ENCODE data around the gene CAMSAP1.
A peak's percentile ranks its signal among the peaks of the same experiment; 100 is the strongest.
"Not testable (repeated sequence)": the region's sequence is repeated elsewhere in the genome, so short reads cannot be mapped to it uniquely, and the experiment has no call there.

The CAMSAP1 gene

GRCh38 chr9:135914921-135915320 lies 7.6 kb upstream of the CAMSAP1 start:
- Histone ChIP-seq H3K36me3 (ENCODE audit: control insufficient read depth, insufficient read depth, low read length) (peaks cover 71% of the 10 kb centered on the region), H3K4me1 (ENCODE audit: control insufficient read depth, insufficient read depth, low read length, poor library complexity, severe bottlenecking) (no peaks in the 10 kb centered on the region), H3K4me3 (ENCODE audit: extremely low read depth, insufficient read depth, low read length, poor library complexity, severe bottlenecking) (no peak overlapping the region), H3K9me3 (ENCODE audit: control insufficient read depth, low read length) (peaks cover 79% of the 10 kb centered on the region), H3K27ac (ENCODE audit: low read depth, low read length, severe bottlenecking) (no peak overlapping the region)
- WGBS, 2 experiments (ENCODE audit: insufficient coverage in 2 of 2): 83 to 100% methylated on average over 1 of the region's 1 CpG

- WGBS, 2 experiments (ENCODE audit: insufficient coverage in 2 of 2): 89 to 95% methylated on average over 3 to 8 of the region's 9 CpGs
- H3K4me1 ChIP-seq (ENCODE audit: control insufficient read depth, insufficient read depth, low read length, poor library complexity, severe bottlenecking); H3K27ac ChIP-seq (ENCODE audit: low read depth, low read length, severe bottlenecking); H3K4me3 ChIP-seq (ENCODE audit: extremely low read depth, insufficient read depth, low read length, poor library complexity, severe bottlenecking): not testable (repeated sequence)
- H3K9me3 ChIP-seq (ENCODE audit: control insufficient read depth, low read length): peaks cover 58% of the 10 kb centered on the region
- peaks cover 76% of the 10 kb centered on the region for H3K36me3 ChIP-seq (ENCODE audit: control insufficient read depth, insufficient read depth, low read length)
These were observed 3.9 kb upstream of the CAMSAP1 start for GRCh38 chr9:135911233-135911632.

GRCh38 chr9:135910757-135911156 lies 3.4 kb upstream of the CAMSAP1 start:
- no peak overlapping the region for H3K4me3 ChIP-seq (ENCODE audit: extremely low read depth, insufficient read depth, low read length, poor library complexity, severe bottlenecking)
- H3K4me1 ChIP-seq (ENCODE audit: control insufficient read depth, insufficient read depth, low read length, poor library complexity, severe bottlenecking): peaks cover 2% of the 10 kb centered on the region
- no peak overlapping the region for H3K27ac ChIP-seq (ENCODE audit: low read depth, low read length, severe bottlenecking)
- peaks cover 71% of the 10 kb centered on the region for H3K36me3 ChIP-seq (ENCODE audit: control insufficient read depth, insufficient read depth, low read length)
- WGBS, 2 experiments (ENCODE audit: insufficient coverage in 2 of 2): 96 to 100% methylated on average over 4 to 6 of the region's 9 CpGs
- peaks cover 53% of the 10 kb centered on the region for H3K9me3 ChIP-seq (ENCODE audit: control insufficient read depth, low read length)

DNA sequence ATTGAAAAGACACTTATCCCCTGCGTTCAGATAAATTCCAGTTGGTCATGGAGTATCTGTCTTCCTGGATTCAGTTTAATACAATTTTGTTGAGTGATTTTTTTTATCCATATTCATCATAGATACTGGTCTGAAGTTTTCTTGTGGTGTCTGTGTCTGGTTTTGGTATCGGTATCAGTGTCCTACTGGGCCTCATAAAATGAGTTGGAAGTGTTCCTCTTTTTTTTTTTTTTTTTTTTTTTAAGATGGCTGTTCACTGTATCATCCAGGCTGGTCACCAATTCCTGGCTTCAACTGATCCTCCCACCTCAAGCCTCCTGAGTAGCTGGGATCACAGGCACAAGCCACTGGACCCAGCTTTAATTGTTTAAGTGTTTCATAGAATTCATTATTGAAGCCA lies 2.9 kb upstream of the CAMSAP1 start:
- peaks cover 71% of the 10 kb centered on the region for H3K36me3 ChIP-seq (ENCODE audit: control insufficient read depth, insufficient read depth, low read length)
- H3K4me3 ChIP-seq (ENCODE audit: extremely low read depth, insufficient read depth, low read length, poor library complexity, severe bottlenecking): no peak overlapping the region
- peaks cover 7% of the 10 kb centered on the region for H3K4me1 ChIP-seq (ENCODE audit: control insufficient read depth, insufficient read depth, low read length, poor library complexity, severe bottlenecking)
- WGBS, 2 experiments (ENCODE audit: insufficient coverage in 2 of 2): no CpG with 5 or more reads among the region's 2 CpGs
- peaks cover 48% of the 10 kb centered on the region for H3K9me3 ChIP-seq (ENCODE audit: control insufficient read depth, low read length)
- H3K27ac ChIP-seq (ENCODE audit: low read depth, low read length, severe bottlenecking): no peak overlapping the region

GRCh38 chr9:135909371-135909770 lies 2.0 kb upstream of the CAMSAP1 start:
- H3K4me3 ChIP-seq (ENCODE audit: extremely low read depth, insufficient read depth, low read length, poor library complexity, severe bottlenecking): no peak overlapping the region
- peaks cover 7% of the 10 kb centered on the region for H3K4me1 ChIP-seq (ENCODE audit: control insufficient read depth, insufficient read depth, low read length, poor library complexity, severe bottlenecking)
- peaks cover 71% of the 10 kb centered on the region for H3K36me3 ChIP-seq (ENCODE audit: control insufficient read depth, insufficient read depth, low read length)
- WGBS, 2 experiments (ENCODE audit: insufficient coverage in 2 of 2): 91% methylated on average over 4 of the region's 6 CpGs; no CpG with 5 or more reads in 1 of the 2 experiments
- peaks cover 40% of the 10 kb centered on the region for H3K9me3 ChIP-seq (ENCODE audit: control insufficient read depth, low read length)
- no peak overlapping the region for H3K27ac ChIP-seq (ENCODE audit: low read depth, low read length, severe bottlenecking)

GRCh38 chr9:135908754-135909204 lies 1.4 kb upstream of the CAMSAP1 start:
- H3K9me3 ChIP-seq (ENCODE audit: control insufficient read depth, low read length): peaks cover 34% of the 10 kb centered on the region
- H3K4me1 ChIP-seq (ENCODE audit: control insufficient read depth, insufficient read depth, low read length, poor library complexity, severe bottlenecking): peaks cover 7% of the 10 kb centered on the region
- H3K36me3 ChIP-seq (ENCODE audit: control insufficient read depth, insufficient read depth, low read length): peaks cover 70% of the 10 kb centered on the region
- H3K4me3 ChIP-seq (ENCODE audit: extremely low read depth, insufficient read depth, low read length, poor library complexity, severe bottlenecking): peak overlapping the region; percentile 66
- 90 to 92% methylated on average over 11 to 12 of the region's 12 CpGs for WGBS, 2 experiments (ENCODE audit: insufficient coverage in 2 of 2)
- no peak overlapping the region for H3K27ac ChIP-seq (ENCODE audit: low read depth, low read length, severe bottlenecking)

DNA sequence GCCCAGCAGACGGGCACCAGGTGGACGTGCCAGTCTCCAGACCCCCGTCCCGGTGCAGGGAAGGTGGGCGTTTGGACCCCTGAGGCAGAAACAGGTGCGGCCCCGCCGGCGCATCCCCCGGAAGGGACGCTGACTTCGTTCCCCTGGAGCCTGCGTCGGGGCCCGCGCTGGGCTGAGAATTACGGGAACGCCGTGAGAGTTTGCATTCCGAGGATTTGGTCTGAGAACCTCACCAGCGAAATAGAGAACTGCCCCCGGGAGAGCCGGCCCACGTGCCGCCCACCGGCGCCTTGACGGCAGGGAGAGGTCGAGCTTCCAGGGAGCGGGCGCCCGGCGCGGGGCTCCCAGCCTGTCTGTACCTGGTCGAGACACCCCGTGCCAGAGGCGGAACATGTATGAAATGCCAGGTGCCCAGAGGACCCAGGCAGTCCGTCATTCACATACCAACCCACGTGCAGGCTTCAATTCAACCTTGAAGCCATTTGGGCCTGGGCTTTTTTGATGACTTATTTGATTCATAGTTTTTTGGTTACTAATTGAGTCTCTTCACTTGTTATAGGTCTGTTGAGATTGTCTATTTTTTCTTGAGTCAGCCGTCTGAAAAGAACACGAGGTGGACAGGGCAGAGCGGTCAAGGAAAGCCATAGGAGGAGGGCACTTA lies 877 bp upstream of the CAMSAP1 start:
- Histone ChIP-seq H3K36me3 (ENCODE audit: control insufficient read depth, insufficient read depth, low read length) (peaks cover 70% of the 10 kb centered on the region), H3K4me3 (ENCODE audit: extremely low read depth, insufficient read depth, low read length, poor library complexity, severe bottlenecking) (peak overlapping the region; percentile 66), H3K27ac (ENCODE audit: low read depth, low read length, severe bottlenecking) (peak overlapping the region; percentile 41), H3K4me1 (ENCODE audit: control insufficient read depth, insufficient read depth, low read length, poor library complexity, severe bottlenecking) (peaks cover 7% of the 10 kb centered on the region), H3K9me3 (ENCODE audit: control insufficient read depth, low read length) (peaks cover 30% of the 10 kb centered on the region)
- WGBS, 2 experiments (ENCODE audit: insufficient coverage in 2 of 2): 29 to 34% methylated on average over 39 to 41 of the region's 42 CpGs

- peak overlapping the region; percentile 64 for H3K27ac ChIP-seq (ENCODE audit: low read depth, low read length, severe bottlenecking)
- WGBS, 2 experiments (ENCODE audit: insufficient coverage in 2 of 2): 0 to 1% methylated on average over 24 to 35 of the region's 69 CpGs
These were observed 328 bp downstream of the CAMSAP1 start for GRCh38 chr9:135907006-135907430.

DNA sequence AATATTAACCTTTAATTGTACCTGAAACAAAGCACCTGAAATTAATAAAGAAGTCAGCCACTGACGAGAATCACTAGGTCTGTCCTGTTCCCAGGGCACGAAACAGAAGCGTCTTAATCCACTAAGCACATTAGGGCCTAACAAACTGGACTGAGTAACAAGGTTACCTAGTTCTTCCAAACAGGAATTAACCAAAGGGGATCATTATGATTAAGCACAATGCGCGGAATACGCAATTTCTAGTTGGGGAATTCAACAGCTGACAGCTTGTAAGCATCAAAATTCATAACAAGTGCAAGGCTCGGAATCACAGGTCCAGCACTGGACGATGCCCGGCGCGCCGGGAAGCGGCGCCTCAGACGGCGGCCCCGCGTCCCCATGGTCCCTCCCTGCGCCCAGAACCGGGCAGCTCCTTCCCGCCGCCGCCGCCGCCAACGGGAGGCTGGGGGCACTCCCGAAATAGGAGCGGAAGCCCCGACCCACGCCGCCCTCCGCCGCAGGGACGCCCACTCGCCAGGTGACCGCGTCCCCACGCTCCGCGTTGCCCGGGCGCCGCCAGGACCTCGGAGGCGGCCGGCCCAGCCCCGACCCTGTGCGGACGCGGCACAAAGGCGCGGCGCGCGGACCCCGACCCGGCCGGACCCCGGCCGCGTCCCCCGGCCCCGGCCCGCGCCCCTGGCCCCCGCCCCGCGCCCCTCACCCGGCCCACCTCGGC lies 898 bp downstream of the CAMSAP1 start:
- Histone ChIP-seq H3K4me1 (ENCODE audit: control insufficient read depth, insufficient read depth, low read length, poor library complexity, severe bottlenecking) (peaks cover 7% of the 10 kb centered on the region), H3K4me3 (ENCODE audit: extremely low read depth, insufficient read depth, low read length, poor library complexity, severe bottlenecking) (peak overlapping the region; percentile 61), H3K27ac (ENCODE audit: low read depth, low read length, severe bottlenecking) (peak overlapping the region; percentile 64), H3K36me3 (ENCODE audit: control insufficient read depth, insufficient read depth, low read length) (peaks cover 69% of the 10 kb centered on the region), H3K9me3 (ENCODE audit: control insufficient read depth, low read length) (peaks cover 19% of the 10 kb centered on the region)
- WGBS, 2 experiments (ENCODE audit: insufficient coverage in 2 of 2): 0 to 1% methylated on average over 31 to 60 of the region's 70 CpGs

More at GRCh38 chr9:135907006-135907430, 328 bp downstream of the CAMSAP1 start:
- Histone ChIP-seq H3K36me3 (ENCODE audit: control insufficient read depth, insufficient read depth, low read length) (peaks cover 70% of the 10 kb centered on the region), H3K4me3 (ENCODE audit: extremely low read depth, insufficient read depth, low read length, poor library complexity, severe bottlenecking) (peak overlapping the region; percentile 61), H3K9me3 (ENCODE audit: control insufficient read depth, low read length) (peaks cover 25% of the 10 kb centered on the region), H3K4me1 (ENCODE audit: control insufficient read depth, insufficient read depth, low read length, poor library complexity, severe bottlenecking) (peaks cover 7% of the 10 kb centered on the region)

GRCh38 chr9:135905380-135906258 lies 1.7 kb downstream of the CAMSAP1 start:
- Histone ChIP-seq H3K36me3 (ENCODE audit: control insufficient read depth, insufficient read depth, low read length) (peaks cover 68% of the 10 kb centered on the region), H3K4me3 (ENCODE audit: extremely low read depth, insufficient read depth, low read length, poor library complexity, severe bottlenecking) (peak overlapping the region; percentile 61), H3K27ac (ENCODE audit: low read depth, low read length, severe bottlenecking) (no peak overlapping the region), H3K9me3 (ENCODE audit: control insufficient read depth, low read length) (peaks cover 18% of the 10 kb centered on the region), H3K4me1 (ENCODE audit: control insufficient read depth, insufficient read depth, low read length, poor library complexity, severe bottlenecking) (peaks cover 7% of the 10 kb centered on the region)
- 69 to 77% methylated on average over 19 to 21 of the region's 23 CpGs for WGBS, 2 experiments (ENCODE audit: insufficient coverage in 2 of 2)
